Measurements from ENCODE around the gene PMFBP1. TPM values are rescaled to one million over a fixed set of nuclear protein-coding genes. Genes with fewer than 3 reads are reported as not detected.

Gene PMFBP1
- total and polyA plus RNA-seq, 2 of the 4 experiments (the other 2 are of a cell fraction), result under 0.01 TPM; not detected in 1

DNA sequence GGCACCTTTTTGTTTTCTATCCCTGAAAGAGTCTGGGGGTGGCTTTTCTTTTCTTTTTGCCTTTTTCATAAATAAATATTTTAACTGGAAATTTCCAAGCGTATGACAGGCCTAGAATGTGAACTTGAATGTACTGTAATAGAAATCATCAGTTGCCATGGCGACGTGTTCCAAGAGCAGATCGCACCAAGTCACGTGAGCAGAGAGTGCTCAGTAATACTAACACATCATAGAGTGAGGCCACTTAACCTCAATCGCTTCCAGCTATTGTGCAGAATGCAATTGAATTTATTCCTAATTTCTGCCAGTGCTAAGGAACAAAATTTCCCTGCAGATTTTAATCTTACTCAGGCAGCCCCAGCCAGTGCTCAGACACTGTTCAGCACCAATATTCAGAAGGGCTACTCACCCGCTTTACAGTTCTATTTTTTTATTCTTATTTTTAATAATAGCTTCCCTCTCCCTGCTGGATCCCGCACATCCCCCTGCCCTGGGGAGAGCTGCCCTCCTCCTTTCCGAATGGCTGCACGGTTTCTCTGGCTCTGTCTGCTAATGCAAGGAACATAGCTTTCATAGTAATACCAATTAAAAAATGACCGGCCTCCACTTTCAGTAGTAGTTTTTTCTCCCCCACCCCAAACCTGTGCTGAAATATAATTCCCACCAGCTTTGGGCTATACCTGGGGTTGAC lies 26.2 kb upstream of the PMFBP1 start:
- Histone ChIP-seq H3K27ac (ENCODE audit: insufficient read depth, low read length) (no peak overlapping the region), H2BK20ac (ENCODE audit: low read depth, low read length) (no peak overlapping the region), H2AFZ (replicated peaks; ENCODE audit: low read length, poor library complexity) (no peak overlapping the region), H2BK15ac (ENCODE audit: low read depth, low read length) (no peak overlapping the region), H3K4me3 (ENCODE audit: insufficient read depth, low read depth, low read length) (no peak overlapping the region), H3K9me3 (ENCODE audit: control insufficient read depth, insufficient read depth, low read length) (no peaks in the 10 kb centered on the region), H3K4me2 (ENCODE audit: low read depth, low read length) (no peak overlapping the region), H3K36me3 (ENCODE audit: control insufficient read depth, insufficient read depth, low read length) (no peaks in the 10 kb centered on the region), H3K56ac (ENCODE audit: extremely low read depth, insufficient read depth, low read length) (no peak overlapping the region), H3K18ac (ENCODE audit: low read depth, low read length) (no peak overlapping the region), H3K79me1 (ENCODE audit: low read depth in 1 of 2, low read length in 2 of 2) (no peaks in the 10 kb centered on the region), H2BK120ac (ENCODE audit: low read depth, low read length) (no peak overlapping the region), H3K9me1 (ENCODE audit: insufficient read depth, low read length) (no peaks in the 10 kb centered on the region), H2AK9ac (replicated peaks; ENCODE audit: low read depth, low read length, poor library complexity) (no peak overlapping the region), H3K23ac (ENCODE audit: low read depth, low read length) (no peak overlapping the region), H4K8ac (ENCODE audit: low read depth in 2 of 2, low read length in 2 of 2) (no peak overlapping the region), H2AK5ac (ENCODE audit: low read depth, low read length) (no peak overlapping the region), H3K4me1 (ENCODE audit: control insufficient read depth, insufficient read depth, low read length) (no peaks in the 10 kb centered on the region), H3K9ac (ENCODE audit: low read depth, low read length) (no peak overlapping the region), H3K4ac (ENCODE audit: low read depth, low read length) (no peak overlapping the region), H3K14ac (replicated peaks; ENCODE audit: low read depth, low read length) (no peak overlapping the region), H2BK5ac (ENCODE audit: low read depth, low read length, poor library complexity, severe bottlenecking) (no peak overlapping the region), H4K5ac (ENCODE audit: low read depth, low read length) (no peak overlapping the region), H4K20me1 (ENCODE audit: insufficient read depth, low read length) (no peaks in the 10 kb centered on the region), H3K27me3 (ENCODE audit: control insufficient read depth, insufficient read depth, low read length) (peaks cover 1% of the 10 kb centered on the region; the same call in 1 of the 2 replicates), H4K91ac (ENCODE audit: insufficient read depth, low read depth, low read length) (no peak overlapping the region)
- DNase-seq, result peak; percentile 80
- intact Hi-C loops (cut with micrococcal nuclease), result no loop called here
- BruUV-seq (replicated peaks), result no TSS peak
- ATAC-seq (ENCODE audit: low read depth), result peak; percentile 86
- TF ChIP-seq, protein P1, sequence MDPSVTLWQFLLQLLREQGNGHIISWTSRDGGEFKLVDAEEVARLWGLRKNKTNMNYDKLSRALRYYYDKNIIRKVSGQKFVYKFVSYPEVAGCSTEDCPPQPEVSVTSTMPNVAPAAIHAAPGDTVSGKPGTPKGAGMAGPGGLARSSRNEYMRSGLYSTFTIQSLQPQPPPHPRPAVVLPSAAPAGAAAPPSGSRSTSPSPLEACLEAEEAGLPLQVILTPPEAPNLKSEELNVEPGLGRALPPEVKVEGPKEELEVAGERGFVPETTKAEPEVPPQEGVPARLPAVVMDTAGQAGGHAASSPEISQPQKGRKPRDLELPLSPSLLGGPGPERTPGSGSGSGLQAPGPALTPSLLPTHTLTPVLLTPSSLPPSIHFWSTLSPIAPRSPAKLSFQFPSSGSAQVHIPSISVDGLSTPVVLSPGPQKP (IDR thresholded peaks at IDR 0.05; ENCODE audit: borderline replicate concordance, low read depth, low read length), result no peak
- no peak for TF ChIP-seq MAFK (IDR thresholded peaks at IDR 0.05; ENCODE audit: low read depth, low read length)
- TF ChIP-seq RCOR1 (IDR thresholded peaks at IDR 0.05; ENCODE audit: insufficient replicate concordance, low read length), result no peak
- TF ChIP-seq SMC3 (IDR thresholded peaks at IDR 0.05; ENCODE audit: low read depth, low read length), result no peak
- TF ChIP-seq, protein P2, sequence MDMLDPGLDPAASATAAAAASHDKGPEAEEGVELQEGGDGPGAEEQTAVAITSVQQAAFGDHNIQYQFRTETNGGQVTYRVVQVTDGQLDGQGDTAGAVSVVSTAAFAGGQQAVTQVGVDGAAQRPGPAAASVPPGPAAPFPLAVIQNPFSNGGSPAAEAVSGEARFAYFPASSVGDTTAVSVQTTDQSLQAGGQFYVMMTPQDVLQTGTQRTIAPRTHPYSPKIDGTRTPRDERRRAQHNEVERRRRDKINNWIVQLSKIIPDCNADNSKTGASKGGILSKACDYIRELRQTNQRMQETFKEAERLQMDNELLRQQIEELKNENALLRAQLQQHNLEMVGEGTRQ (IDR thresholded peaks at IDR 0.05; ENCODE audit: low read depth, low read length), result peak; percentile 88
- no peak for TF ChIP-seq POLR2A (IDR thresholded peaks at IDR 0.05; ENCODE audit: low read depth, low read length)
- TF ChIP-seq, protein P3, sequence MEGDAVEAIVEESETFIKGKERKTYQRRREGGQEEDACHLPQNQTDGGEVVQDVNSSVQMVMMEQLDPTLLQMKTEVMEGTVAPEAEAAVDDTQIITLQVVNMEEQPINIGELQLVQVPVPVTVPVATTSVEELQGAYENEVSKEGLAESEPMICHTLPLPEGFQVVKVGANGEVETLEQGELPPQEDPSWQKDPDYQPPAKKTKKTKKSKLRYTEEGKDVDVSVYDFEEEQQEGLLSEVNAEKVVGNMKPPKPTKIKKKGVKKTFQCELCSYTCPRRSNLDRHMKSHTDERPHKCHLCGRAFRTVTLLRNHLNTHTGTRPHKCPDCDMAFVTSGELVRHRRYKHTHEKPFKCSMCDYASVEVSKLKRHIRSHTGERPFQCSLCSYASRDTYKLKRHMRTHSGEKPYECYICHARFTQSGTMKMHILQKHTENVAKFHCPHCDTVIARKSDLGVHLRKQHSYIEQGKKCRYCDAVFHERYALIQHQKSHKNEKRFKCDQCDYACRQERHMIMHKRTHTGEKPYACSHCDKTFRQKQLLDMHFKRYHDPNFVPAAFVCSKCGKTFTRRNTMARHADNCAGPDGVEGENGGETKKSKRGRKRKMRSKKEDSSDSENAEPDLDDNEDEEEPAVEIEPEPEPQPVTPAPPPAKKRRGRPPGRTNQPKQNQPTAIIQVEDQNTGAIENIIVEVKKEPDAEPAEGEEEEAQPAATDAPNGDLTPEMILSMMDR (conservative IDR thresholded peaks at IDR 0.05; ENCODE audit: low read depth, low read length), result no peak
- TF ChIP-seq FOS (IDR thresholded peaks at IDR 0.05; ENCODE audit: low read depth, low read length), result no peak
- TF ChIP-seq MAZ (IDR thresholded peaks at IDR 0.05; ENCODE audit: borderline replicate concordance, low read depth, low read length), result no peak
- peak; percentile 82 for TF ChIP-seq RFX5 (IDR thresholded peaks at IDR 0.05; ENCODE audit: low read depth, low read length)
- no peak for TF ChIP-seq RAD21 (IDR thresholded peaks at IDR 0.05; ENCODE audit: low read length)
- TF ChIP-seq MXI1 (IDR thresholded peaks at IDR 0.05; ENCODE audit: borderline replicate concordance, low read depth, low read length), result no peak
- no peak for TF ChIP-seq CHD1 (IDR thresholded peaks at IDR 0.05; ENCODE audit: low read depth, low read length)
- no peak for TF ChIP-seq CEBPB (IDR thresholded peaks at IDR 0.05; ENCODE audit: low read depth, low read length)
- TF ChIP-seq BHLHE40 (IDR thresholded peaks at IDR 0.05; ENCODE audit: low read depth, low read length), result peak; percentile 73
- TF ChIP-seq NFE2L2 (IDR thresholded peaks at IDR 0.05; ENCODE audit: low read depth, low read length), result no peak
- whole genome bisulfite sequencing, 2 experiments (ENCODE audit: extremely low coverage in 2 of 2, insufficient read length in 1 of 2), result no CpG with 5 or more reads among the region's 11 CpGs
- in situ Hi-C loops (cut with MboI; ENCODE audit: low sequenced_read_pairs), result no loop called here
- POLR2A ChIA-PET (ENCODE audit: unreplicated experiment), result no interaction called here
- dilution Hi-C loops (cut with HindIII; ENCODE audit: low sequenced_read_pairs, unreplicated experiment), result no loop called here
- CTCF ChIA-PET, result no interaction called here

Measured in IMR-90 (cell line).